Measurements from ENCODE around the gene MLH1.

Gene MLH1

GRCh38 chr3:37014620-37015019 lies 21.3 kb downstream of the MLH1 start:
- Histone ChIP-seq H3K9me3 (ENCODE audit: insufficient read depth, low read length) (no peaks in the 10 kb centered on the region), H3K36me3 (ENCODE audit: insufficient read depth, insufficient read length, low read length) (peaks cover 79% of the 10 kb centered on the region)
- no peak for DNase-seq (ENCODE audit: low read depth, low spot score)

DNA sequence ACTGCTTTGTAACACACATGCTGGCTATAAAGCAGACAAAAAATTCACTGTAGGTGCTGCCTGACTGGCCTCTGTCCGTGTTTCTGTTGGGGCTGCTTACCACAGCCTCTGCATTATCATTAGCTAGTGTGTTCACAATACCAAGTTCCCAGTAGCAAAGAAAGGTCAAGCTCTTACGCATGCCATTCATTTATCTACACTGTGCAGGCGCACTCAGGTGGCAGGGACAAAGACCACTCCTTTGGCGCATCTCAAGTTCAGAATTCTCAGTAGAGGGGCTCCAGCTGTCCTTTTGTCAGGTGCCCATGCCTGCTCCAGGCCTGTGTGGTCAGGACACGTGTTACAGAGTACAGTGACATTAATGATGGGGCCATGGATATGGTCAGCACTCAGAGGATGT lies 22.3 kb downstream of the MLH1 start:
- Histone ChIP-seq H3K4me1 (ENCODE audit: insufficient read depth, insufficient read length) (no peaks in the 10 kb centered on the region), H3K9ac (ENCODE audit: insufficient read length, low read depth) (no peak overlapping the region), H3K4me3 (ENCODE audit: insufficient read length, low read depth) (no peak overlapping the region), H3K9me3 (ENCODE audit: insufficient read depth, low read length) (no peaks in the 10 kb centered on the region), H3K36me3 (ENCODE audit: insufficient read depth, insufficient read length, low read length) (peaks cover 85% of the 10 kb centered on the region), H3K27me3 (ENCODE audit: insufficient read depth, insufficient read length) (no peaks in the 10 kb centered on the region)
- no peak for TF ChIP-seq YY1 (IDR thresholded peaks at IDR 0.05; ENCODE audit: insufficient read depth, insufficient read length)
- no peak for TF ChIP-seq ZNF274 (IDR thresholded peaks at IDR 0.05; ENCODE audit: low read depth, low read length)
- TF ChIP-seq SUZ12 (IDR thresholded peaks at IDR 0.05; ENCODE audit: extremely low read depth, insufficient read depth, insufficient read length) = no peak
- no peak for DNase-seq (ENCODE audit: low read depth, low spot score)

More at GRCh38 chr3:37014620-37015019, 21.3 kb downstream of the MLH1 start:
- no peaks in the 10 kb centered on the region for H3K27me3 ChIP-seq (ENCODE audit: insufficient read depth, insufficient read length)
- TF ChIP-seq ZNF274 (IDR thresholded peaks at IDR 0.05; ENCODE audit: low read depth, low read length) (no peak), SUZ12 (IDR thresholded peaks at IDR 0.05; ENCODE audit: extremely low read depth, insufficient read depth, insufficient read length) (no peak), YY1 (IDR thresholded peaks at IDR 0.05; ENCODE audit: insufficient read depth, insufficient read length) (no peak)
- no peaks in the 10 kb centered on the region for H3K4me1 ChIP-seq (ENCODE audit: insufficient read depth, insufficient read length)
- no peak overlapping the region for H3K9ac ChIP-seq (ENCODE audit: insufficient read length, low read depth)
- H3K4me3 ChIP-seq (ENCODE audit: insufficient read length, low read depth) = no peak overlapping the region

DNA sequence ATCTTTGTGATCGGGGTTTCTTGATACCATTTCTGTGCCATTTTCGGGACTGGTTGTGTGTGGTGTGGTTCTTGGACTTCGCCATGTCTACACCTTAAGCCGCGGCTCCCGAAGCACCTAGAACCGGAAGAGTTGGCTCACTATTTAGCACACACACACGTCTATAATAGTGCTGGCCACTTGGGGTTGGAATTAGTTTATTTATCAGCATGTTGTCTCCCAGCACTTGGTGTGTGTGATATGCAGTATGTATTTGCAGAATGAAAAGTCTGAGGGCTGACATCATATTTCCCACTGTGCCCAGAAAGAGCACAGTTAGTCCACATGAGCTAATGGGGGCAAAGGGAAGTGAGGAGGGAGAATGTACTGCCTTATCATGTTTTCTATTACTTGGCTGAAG lies 23.6 kb downstream of the MLH1 start:
- no peak overlapping the region for H3K4me3 ChIP-seq (ENCODE audit: insufficient read length, low read depth)
- no peaks in the 10 kb centered on the region for H3K4me1 ChIP-seq (ENCODE audit: insufficient read depth, insufficient read length)
- H3K9ac ChIP-seq (ENCODE audit: insufficient read length, low read depth) = no peak overlapping the region
- no peak for DNase-seq (ENCODE audit: low read depth, low spot score)
- H3K9me3 ChIP-seq (ENCODE audit: insufficient read depth, low read length) = no peaks in the 10 kb centered on the region
- H3K36me3 ChIP-seq (ENCODE audit: insufficient read depth, insufficient read length, low read length) = peaks cover 89% of the 10 kb centered on the region
- TF ChIP-seq ZNF274 (IDR thresholded peaks at IDR 0.05; ENCODE audit: low read depth, low read length) (no peak), SUZ12 (IDR thresholded peaks at IDR 0.05; ENCODE audit: extremely low read depth, insufficient read depth, insufficient read length) (no peak), YY1 (IDR thresholded peaks at IDR 0.05; ENCODE audit: insufficient read depth, insufficient read length) (no peak)
- no peaks in the 10 kb centered on the region for H3K27me3 ChIP-seq (ENCODE audit: insufficient read depth, insufficient read length)

- Histone ChIP-seq H3K4me3 (ENCODE audit: insufficient read length, low read depth) (no peak overlapping the region), H3K27me3 (ENCODE audit: insufficient read depth, insufficient read length) (no peaks in the 10 kb centered on the region), H3K36me3 (ENCODE audit: insufficient read depth, insufficient read length, low read length) (peaks cover 89% of the 10 kb centered on the region), H3K9ac (ENCODE audit: insufficient read length, low read depth) (no peak overlapping the region), H3K9me3 (ENCODE audit: insufficient read depth, low read length) (no peaks in the 10 kb centered on the region), H3K4me1 (ENCODE audit: insufficient read depth, insufficient read length) (no peaks in the 10 kb centered on the region)
- TF ChIP-seq SUZ12 (IDR thresholded peaks at IDR 0.05; ENCODE audit: extremely low read depth, insufficient read depth, insufficient read length) (no peak), ZNF274 (IDR thresholded peaks at IDR 0.05; ENCODE audit: low read depth, low read length) (no peak), YY1 (IDR thresholded peaks at IDR 0.05; ENCODE audit: insufficient read depth, insufficient read length) (no peak)
- no peak for DNase-seq (ENCODE audit: low read depth, low spot score)
Measured at GRCh38 chr3:37017683-37018082, 24.4 kb downstream of the MLH1 start.

DNA sequence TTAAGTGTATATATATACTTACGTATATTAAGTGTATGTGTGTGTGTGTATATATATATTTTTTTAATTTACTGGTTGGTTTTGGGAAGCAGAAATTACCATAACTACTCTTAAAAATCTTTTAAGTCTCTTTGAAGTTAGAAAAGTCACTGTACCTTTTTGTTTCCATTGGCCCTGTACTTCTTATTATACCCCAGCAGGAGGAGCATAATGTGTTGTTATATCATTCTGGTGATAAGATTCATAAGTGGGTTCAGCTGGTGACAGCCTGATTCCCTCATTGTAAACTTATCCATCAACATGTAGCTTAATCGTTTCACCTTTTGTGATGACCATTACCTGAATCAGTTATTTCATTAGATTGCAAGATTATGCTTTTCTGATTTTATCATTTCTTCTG lies 30.8 kb downstream of the MLH1 start:
- H3K4me1 ChIP-seq (ENCODE audit: insufficient read depth, insufficient read length) = no peaks in the 10 kb centered on the region
- H3K4me3 ChIP-seq (ENCODE audit: insufficient read length, low read depth) = no peak overlapping the region
- TF ChIP-seq ZNF274 (IDR thresholded peaks at IDR 0.05; ENCODE audit: low read depth, low read length) = no peak
- no peak for TF ChIP-seq YY1 (IDR thresholded peaks at IDR 0.05; ENCODE audit: insufficient read depth, insufficient read length)
- TF ChIP-seq SUZ12 (IDR thresholded peaks at IDR 0.05; ENCODE audit: extremely low read depth, insufficient read depth, insufficient read length) = no peak
- H3K36me3 ChIP-seq (ENCODE audit: insufficient read depth, insufficient read length, low read length) = peaks cover 93% of the 10 kb centered on the region
- H3K27me3 ChIP-seq (ENCODE audit: insufficient read depth, insufficient read length) = no peaks in the 10 kb centered on the region
- no peak for DNase-seq (ENCODE audit: low read depth, low spot score)
- no peaks in the 10 kb centered on the region; the same call in 1 of the 2 replicates for H3K9me3 ChIP-seq (ENCODE audit: insufficient read depth, low read length)
- no peak overlapping the region for H3K9ac ChIP-seq (ENCODE audit: insufficient read length, low read depth)

DNA sequence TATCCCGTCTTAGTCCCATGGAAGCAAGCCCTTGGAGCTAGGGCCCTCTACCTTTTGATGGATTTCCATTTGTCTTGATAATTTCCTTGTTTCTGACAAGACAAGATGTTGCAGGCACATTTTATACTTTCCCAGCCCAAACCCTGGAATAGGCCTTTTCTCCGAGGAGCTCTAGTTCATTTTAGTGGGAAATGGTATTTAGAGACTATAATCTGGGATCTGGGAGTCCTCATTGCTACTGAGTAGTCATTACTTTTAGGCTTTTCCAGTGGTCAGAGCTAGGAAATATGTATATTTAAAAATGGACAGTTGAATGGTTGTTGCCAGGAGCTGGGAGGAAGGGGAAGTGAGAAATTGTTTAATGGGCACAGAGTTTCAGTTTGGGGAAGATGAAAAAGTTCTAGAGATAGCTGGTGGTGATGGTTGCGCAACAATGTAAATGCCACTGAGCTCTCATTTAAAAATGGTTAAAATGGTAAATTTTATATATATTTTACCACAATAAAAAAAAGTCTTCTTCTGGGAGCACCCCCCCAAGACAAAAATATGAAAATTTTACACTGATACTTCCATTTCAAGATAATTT lies 31.6 kb downstream of the MLH1 start:
- Histone ChIP-seq H3K36me3 (ENCODE audit: insufficient read depth, insufficient read length, low read length) (peaks cover 95% of the 10 kb centered on the region), H3K27me3 (ENCODE audit: insufficient read depth, insufficient read length) (no peaks in the 10 kb centered on the region), H3K9me3 (ENCODE audit: insufficient read depth, low read length) (no peaks in the 10 kb centered on the region; the same call in 1 of the 2 replicates), H3K4me1 (ENCODE audit: insufficient read depth, insufficient read length) (no peaks in the 10 kb centered on the region), H3K4me3 (ENCODE audit: insufficient read length, low read depth) (no peak overlapping the region), H3K9ac (ENCODE audit: insufficient read length, low read depth) (no peak overlapping the region)
- DNase-seq (ENCODE audit: low read depth, low spot score) = no peak
- TF ChIP-seq YY1 (IDR thresholded peaks at IDR 0.05; ENCODE audit: insufficient read depth, insufficient read length) (no peak), SUZ12 (IDR thresholded peaks at IDR 0.05; ENCODE audit: extremely low read depth, insufficient read depth, insufficient read length) (no peak), ZNF274 (IDR thresholded peaks at IDR 0.05; ENCODE audit: low read depth, low read length) (no peak)

DNA sequence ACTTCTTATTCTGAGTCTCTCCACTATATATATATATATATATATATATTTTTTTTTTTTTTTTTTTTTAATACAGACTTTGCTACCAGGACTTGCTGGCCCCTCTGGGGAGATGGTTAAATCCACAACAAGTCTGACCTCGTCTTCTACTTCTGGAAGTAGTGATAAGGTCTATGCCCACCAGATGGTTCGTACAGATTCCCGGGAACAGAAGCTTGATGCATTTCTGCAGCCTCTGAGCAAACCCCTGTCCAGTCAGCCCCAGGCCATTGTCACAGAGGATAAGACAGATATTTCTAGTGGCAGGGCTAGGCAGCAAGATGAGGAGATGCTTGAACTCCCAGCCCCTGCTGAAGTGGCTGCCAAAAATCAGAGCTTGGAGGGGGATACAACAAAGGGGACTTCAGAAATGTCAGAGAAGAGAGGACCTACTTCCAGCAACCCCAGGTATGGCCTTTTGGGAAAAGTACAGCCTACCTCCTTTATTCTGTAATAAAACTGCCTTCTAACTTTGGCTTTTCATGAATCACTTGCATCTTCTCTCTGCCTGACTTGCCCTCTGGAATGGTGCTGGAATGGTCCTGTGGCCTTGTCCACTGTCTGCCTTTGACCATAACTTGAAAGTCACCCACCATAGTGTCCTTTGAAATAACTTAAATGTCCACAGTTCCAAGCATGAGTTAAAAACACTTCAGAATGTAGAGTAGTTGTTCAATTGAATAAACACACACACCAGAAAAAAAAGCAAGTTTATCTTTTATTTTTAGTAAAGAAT lies 32.4 kb downstream of the MLH1 start:
- Histone ChIP-seq H3K9ac (ENCODE audit: insufficient read length, low read depth) (no peak overlapping the region), H3K36me3 (ENCODE audit: insufficient read depth, insufficient read length, low read length) (peaks cover 91% of the 10 kb centered on the region), H3K9me3 (ENCODE audit: insufficient read depth, low read length) (no peaks in the 10 kb centered on the region; the same call in 1 of the 2 replicates), H3K27me3 (ENCODE audit: insufficient read depth, insufficient read length) (no peaks in the 10 kb centered on the region), H3K4me1 (ENCODE audit: insufficient read depth, insufficient read length) (no peaks in the 10 kb centered on the region), H3K4me3 (ENCODE audit: insufficient read length, low read depth) (no peak overlapping the region)
- DNase-seq (ENCODE audit: low read depth, low spot score) = no peak
- no peak for TF ChIP-seq ZNF274 (IDR thresholded peaks at IDR 0.05; ENCODE audit: low read depth, low read length)
- TF ChIP-seq SUZ12 (IDR thresholded peaks at IDR 0.05; ENCODE audit: extremely low read depth, insufficient read depth, insufficient read length) = no peak
- TF ChIP-seq YY1 (IDR thresholded peaks at IDR 0.05; ENCODE audit: insufficient read depth, insufficient read length) = no peak
